ENCODE data around the gene ACAA2. TPM values are rescaled to one million over a fixed set of nuclear protein-coding genes. Genes with fewer than 3 reads are reported as not detected.

ACAA2 gene
- polyA plus RNA-seq, 1 of the 3 experiments (the other 2 are of a cell fraction): 34.9 TPM

GRCh38 chr18:49755489-49755888, 57.8 kb downstream of the ACAA2 start:
- Histone ChIP-seq H4K20me1 (ENCODE audit: insufficient read depth) (no peaks in the 10 kb centered on the region), H3K9me3 (no peaks in the 10 kb centered on the region), H3F3A (replicated peaks; ENCODE audit: insufficient read depth) (peaks cover 4% of the 10 kb centered on the region), H3K27me3 (ENCODE audit: insufficient read depth) (no peaks in the 10 kb centered on the region), H3K9ac (no peak overlapping the region), H3K4me1 (ENCODE audit: control insufficient read depth in 1 of 2, insufficient read depth in 2 of 2, low read depth in 1 of 2, low read length in 1 of 2) (no peaks in the 10 kb centered on the region), H3K9me2 (no peaks in the 10 kb centered on the region), H3K27ac (ENCODE audit: low read depth in 2 of 2, low read length in 1 of 2) (no peak overlapping the region), H3K36me3 (replicated peaks in 1 of 2; ENCODE audit: control insufficient read depth in 1 of 2, insufficient read depth in 2 of 2, low read length in 1 of 2) (no peaks in the 10 kb centered on the region), H3K4me3 (ENCODE audit: low read depth in 2 of 2, low read length in 1 of 2) (no peak overlapping the region), H3K79me2 (ENCODE audit: insufficient read depth) (no peaks in the 10 kb centered on the region), H2AFZ (ENCODE audit: low read depth) (no peak overlapping the region), H3K4me2 (no peak overlapping the region)
- ChIA-PET CTCF (no interaction called here), POLR2A (interaction anchor here (0.6 kb wide), 1 partner anchor 78 kb away, joined by 3 read pairs; no protein-coding TSS in a partner anchor)
- TF ChIP-seq YY1 (IDR thresholded peaks at IDR 0.05; ENCODE audit: low read depth) (no peak), EZH2phosphoT487 (IDR thresholded peaks at IDR 0.05; ENCODE audit: borderline replicate concordance, low read depth) (no peak), NRF1 (IDR thresholded peaks at IDR 0.05; ENCODE audit: low read depth, low read length) (no peak), ELF1 (IDR thresholded peaks at IDR 0.05) (no peak), FOXJ3 (CRISPR knock-in tag; IDR thresholded peaks at IDR 0.05) (no peak), MEF2A (IDR thresholded peaks at IDR 0.05; ENCODE audit: borderline replicate concordance, low read depth) (no peak), REST (IDR thresholded peaks at IDR 0.05; ENCODE audit: low read depth, low read length) (no peak), IRF3 (IDR thresholded peaks at IDR 0.05; ENCODE audit: low read depth, low read length) (no peak), JUND (IDR thresholded peaks at IDR 0.05) (no peak)
- no peak for DNase-seq
- WGBS (ENCODE audit: low lambda C conversion rate): 92% methylated on average over 6 of the region's 6 CpGs

DNA sequence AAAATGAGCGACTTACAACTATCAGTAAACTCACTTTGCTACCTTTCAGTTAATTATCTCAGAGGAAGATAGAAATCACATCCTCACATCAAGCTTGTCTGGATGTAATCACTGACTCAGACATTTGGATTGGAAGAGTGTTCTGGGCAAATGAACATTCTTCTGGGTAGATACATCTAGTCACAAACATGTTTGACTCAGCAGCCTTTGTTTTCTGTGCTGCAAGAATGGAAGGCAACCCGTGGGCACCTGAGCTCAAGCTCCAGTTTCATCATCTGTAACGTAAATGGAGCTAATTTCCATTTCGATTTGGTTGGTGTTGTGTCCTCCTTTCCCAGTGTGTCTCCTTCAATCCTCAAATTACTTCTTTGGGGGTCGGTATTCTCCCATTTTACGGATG, 58.5 kb downstream of the ACAA2 start:
- H3K9me3 ChIP-seq: no peaks in the 10 kb centered on the region
- no peak for TF ChIP-seq FOXJ3 (CRISPR knock-in tag; IDR thresholded peaks at IDR 0.05)
- 0 out of 2 replicates have a peak, but pooled peaks have one; percentile 13 for TF ChIP-seq FOSL2 (IDR thresholded peaks at IDR 0.05; ENCODE audit: borderline replicate concordance, low read depth)
- H3K9me2 ChIP-seq: no peaks in the 10 kb centered on the region
- H3K27ac ChIP-seq (ENCODE audit: low read depth in 2 of 2, low read length in 1 of 2): no peak overlapping the region
- CTCF ChIA-PET: interaction anchor here (1.3 kb wide), 1 partner anchor 244 kb away, joined by 3 read pairs; no protein-coding TSS in a partner anchor
- POLR2A ChIA-PET: interaction anchor here (0.6 kb wide), 1 partner anchor 77 kb away, joined by 3 read pairs; no protein-coding TSS in a partner anchor
- H2AFZ ChIP-seq (ENCODE audit: low read depth): no peak overlapping the region
- H3K4me3 ChIP-seq (ENCODE audit: low read depth in 2 of 2, low read length in 1 of 2): no peak overlapping the region
- 76% methylated on average over 6 of the region's 6 CpGs for WGBS (ENCODE audit: low lambda C conversion rate)
- DNase-seq: no peak
- H4K20me1 ChIP-seq (ENCODE audit: insufficient read depth): no peaks in the 10 kb centered on the region
- H3K4me1 ChIP-seq (ENCODE audit: control insufficient read depth in 1 of 2, insufficient read depth in 2 of 2, low read depth in 1 of 2, low read length in 1 of 2): no peaks in the 10 kb centered on the region
- peaks cover 4% of the 10 kb centered on the region for H3F3A ChIP-seq (replicated peaks; ENCODE audit: insufficient read depth)
- no peak overlapping the region for H3K4me2 ChIP-seq
- no peaks in the 10 kb centered on the region for H3K79me2 ChIP-seq (ENCODE audit: insufficient read depth)
- no peak overlapping the region for H3K9ac ChIP-seq
- no peaks in the 10 kb centered on the region for H3K27me3 ChIP-seq (ENCODE audit: insufficient read depth)
- no peaks in the 10 kb centered on the region for H3K36me3 ChIP-seq (replicated peaks in 1 of 2; ENCODE audit: control insufficient read depth in 1 of 2, insufficient read depth in 2 of 2, low read length in 1 of 2)

Data from SK-N-SH (cell line).